Neural cell (in vitro differentiated cells): ENCODE measurements around the gene ZNF263.

Experiments
- CTCF ChIP-seq: fragments of 450-650 bp; IDR thresholded peaks from 2 replicates; pipeline ENCODE4 v1.5.1; 2014; ENCODE audit warnings: antibody characterized with exemption, mild to moderate bottlenecking, moderate library complexity; ENCODE audit not compliant: poor library complexity, severe bottlenecking
- EZH2 ChIP-seq: fragments of 200-600, 300-800 bp; shearing (Covaris generic), sonication (generic); IDR thresholded peaks from 2 replicates; pipeline ENCODE4 v1.6.1; 2014; ENCODE audit warnings: antibody characterized with exemption, low read length, borderline replicate concordance, mild to moderate bottlenecking; ENCODE audit not compliant: insufficient read depth, poor library complexity, severe bottlenecking
- MXI1 ChIP-seq: fragments of 450-650 bp; conservative IDR thresholded peaks from 2 replicates; pipeline ENCODE4 v1.6.1; 2014; ENCODE audit warnings: antibody characterized with exemption, mild to moderate bottlenecking; ENCODE audit not compliant: poor library complexity, severe bottlenecking
- POLR2AphosphoS5 ChIP-seq: IDR thresholded peaks from 2 replicates; pipeline ENCODE4 v1.6.1; 2012
- RAD21 ChIP-seq: fragments of 450-650 bp; conservative IDR thresholded peaks from 2 replicates; pipeline ENCODE4 v1.6.1; 2014; ENCODE audit warnings: antibody characterized with exemption, mild to moderate bottlenecking, moderate library complexity
- REST ChIP-seq: IDR thresholded peaks from 2 replicates; pipeline ENCODE4 v1.6.1; 2012; ENCODE audit warnings: borderline replicate concordance
- TAF1 ChIP-seq: IDR thresholded peaks from 2 replicates; pipeline ENCODE4 v1.6.1; 2012; ENCODE audit warnings: low read depth

GRCh38 chr16:3327514-3327913 is 44.2 kb downstream of the ZNF263 start:
- TF ChIP-seq REST = no peak
- TF ChIP-seq TAF1 = no peak
- no peak for TF ChIP-seq POLR2AphosphoS5
- TF ChIP-seq CTCF = no peak
- TF ChIP-seq RAD21 = no peak
- no peak for TF ChIP-seq EZH2
- no peak for TF ChIP-seq MXI1
